ENCODE measurements around the gene LRRC34.

The LRRC34 gene

GRCh38 chr3:169760479-169760878 lies 52.2 kb downstream of the LRRC34 start:
- DNase-seq: no peak

GRCh38 chr3:169759256-169759655 lies 53.4 kb downstream of the LRRC34 start:
- no peak for DNase-seq

- no peak for DNase-seq
These were observed 54.2 kb downstream of the LRRC34 start for GRCh38 chr3:169758359-169758994.

GRCh38 chr3:169755488-169755887 lies 57.2 kb downstream of the LRRC34 start:
- DNase-seq: no peak

- no peak for DNase-seq
These were observed 58.0 kb downstream of the LRRC34 start for GRCh38 chr3:169754711-169755110.

GRCh38 chr3:169751875-169752274 lies 60.8 kb downstream of the LRRC34 start:
- no peak for DNase-seq

GRCh38 chr3:169750665-169751064 lies 62.0 kb downstream of the LRRC34 start:
- DNase-seq: no peak

- DNase-seq: no peak
These were observed 64.0 kb downstream of the LRRC34 start for GRCh38 chr3:169748670-169749069.

- no peak for DNase-seq
These were observed 65.8 kb downstream of the LRRC34 start for GRCh38 chr3:169746924-169747323.

- DNase-seq: no peak
These were observed 68.2 kb downstream of the LRRC34 start for GRCh38 chr3:169744366-169745054.

Data from NCI-H1417 treated with DMSO at 0.1 percent for 48 hours (cell line).